H1 (cell line): ENCODE measurements around the gene FMNL2. TPM values are rescaled to one million over a fixed set of nuclear protein-coding genes. Genes with fewer than 3 reads are reported as not detected.

Experiments
- EZH2 ChIP-seq: fragments of 200-600 bp; sonication (generic); IDR thresholded peaks from 2 replicates; pipeline ENCODE4 v1.7.1; 2012; ENCODE audit warnings: low read depth, mild to moderate bottlenecking, moderate library complexity, low read length, inconsistent platforms; ENCODE audit not compliant: severe bottlenecking
- SIRT6 ChIP-seq: IDR thresholded peaks from one replicate; pipeline ENCODE4 v1.7.1; 2012; ENCODE audit warnings: low read length, inconsistent platforms
- polyA plus RNA-seq, 7 experiments: library from polyadenylated mRNA; depleted of rRNA in 3 of 7; stranded (reverse) in 5 of 7; unstranded in 2 of 7; fragments of >200 nt in 5 of 7; fragments of 200-250 nt in 2 of 7; gene quantifications; 1 replicate in 5 of 7; 2 replicates in 1 of 7; 4 replicates in 1 of 7; pipeline versions ENCODE4 v1.2.1 to v1.2.3, GENCODE V29; 2011 to 2013; ENCODE audit warnings: missing spikeins in 2 of 7, mixed read lengths in 2 of 7
- total RNA-seq: library from RNA; stranded (reverse); fragmentation: NEBNext Ultra II Directional; extraction: Animal tissue kit (Norgen Biotek cat#: 25700); gene quantifications from 2 replicates; pipeline ENCODE4 v1.2.1, GENCODE V29; 2021

FMNL2 gene
- total and polyA plus RNA-seq, 2 of the 8 experiments (the other 6 are each of a cell fraction or from before 2014, with no cell fraction given) = 15.5 to 45.1 TPM

DNA sequence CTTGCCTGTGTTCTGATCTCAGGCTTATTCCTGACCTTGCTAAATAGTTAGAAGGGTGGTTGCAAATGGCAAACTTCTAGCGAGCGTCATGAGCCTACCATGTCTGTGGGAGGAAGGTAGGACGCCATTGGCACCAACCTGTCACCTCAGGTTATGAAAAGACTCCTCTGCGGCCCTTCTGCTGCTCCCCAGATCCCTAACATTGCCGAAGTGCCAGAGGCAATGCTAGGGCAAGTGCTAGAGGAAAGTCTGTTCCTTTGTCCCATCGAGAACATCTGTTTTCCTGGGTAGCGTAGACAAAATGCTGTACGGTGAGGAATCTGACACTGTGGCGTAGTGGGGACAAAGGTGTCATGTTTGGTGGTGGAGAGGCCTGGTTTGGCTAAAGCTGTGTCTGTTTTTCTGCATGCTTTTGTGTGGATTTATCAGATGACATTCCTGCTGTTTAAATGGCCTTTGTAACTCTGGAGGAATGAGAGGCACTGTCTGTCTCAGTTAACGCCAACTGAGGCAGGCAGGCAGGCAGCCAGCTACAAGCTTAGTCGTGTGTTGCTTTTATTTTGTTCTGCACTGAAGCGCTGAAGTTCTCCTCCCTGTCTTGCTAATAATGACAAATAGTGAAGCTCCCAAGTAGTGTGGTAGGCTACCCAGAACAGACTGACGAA, 288.2 kb downstream of the FMNL2 start (continued):
- TF ChIP-seq EZH2 (no peak), SIRT6 (no peak)
